HepG2 (cell line): Measurements from ENCODE around the gene DNAJB12. TPM values are rescaled to one million over a fixed set of nuclear protein-coding genes. Genes with fewer than 3 reads are reported as not detected.

Experiments
- ARHGAP35 ChIP-seq: sonication (generic); formaldehyde crosslinking; IDR thresholded peaks from 2 replicates; pipeline ENCODE4 v1.9.0; 2022; ENCODE audit warnings: mild to moderate bottlenecking, inconsistent platforms, moderate library complexity, missing genetic modification reagents, borderline replicate concordance
- ASH2L ChIP-seq: fragments of 300-600, 200-600 bp; sonication (generic); IDR thresholded peaks from 2 replicates; pipeline ENCODE4 v1.7.0; 2017; ENCODE audit warnings: low read depth, mild to moderate bottlenecking, moderate library complexity, mixed read lengths, low read length; ENCODE audit not compliant: insufficient read length
- FLYWCH1 ChIP-seq: sonication (generic); formaldehyde crosslinking; IDR thresholded peaks from 2 replicates; pipeline ENCODE4 v1.8.1; 2023; ENCODE audit warnings: mild to moderate bottlenecking, missing genetic modification reagents
- FOXO1 ChIP-seq: sonication (generic); formaldehyde crosslinking; IDR thresholded peaks from 2 replicates; pipeline ENCODE4 v1.4.0; 2020; ENCODE audit warnings: missing genetic modification reagents
- HNF4A ChIP-seq: sonication (generic); formaldehyde crosslinking; IDR thresholded peaks from 2 replicates; pipeline ENCODE4 v1.4.0; 2020; ENCODE audit warnings: missing genetic modification reagents
- MAFF ChIP-seq: IDR thresholded peaks from 2 replicates; pipeline ENCODE4 v1.6.1; 2011; ENCODE audit warnings: low read depth, low read length, improper control_type of control experiment
- MED13 ChIP-seq: sonication (generic); formaldehyde crosslinking; IDR thresholded peaks from 2 replicates; pipeline ENCODE4 v1.5.0; 2020; ENCODE audit warnings: missing genetic modification reagents
- NCOA5 ChIP-seq: sonication (generic); formaldehyde crosslinking; IDR thresholded peaks from 2 replicates; pipeline ENCODE4 v1.4.0; 2020; ENCODE audit warnings: missing genetic modification reagents
- NR2F2 ChIP-seq: IDR thresholded peaks from 2 replicates; pipeline ENCODE4 v1.6.1; 2012; ENCODE audit warnings: low read depth, inconsistent platforms, borderline replicate concordance
- PCBP1 ChIP-seq: fragments of 200-400 bp; formaldehyde crosslinking; IDR thresholded peaks from 2 replicates; pipeline ENCODE4 v1.6.1; 2017; ENCODE audit warnings: mild to moderate bottlenecking, low read depth, low read length, borderline replicate concordance
- SIX1 ChIP-seq: sonication (generic); formaldehyde crosslinking; IDR thresholded peaks from 2 replicates; pipeline ENCODE4 v1.4.0; 2020; ENCODE audit warnings: missing genetic modification reagents, borderline replicate concordance
- SP1 ChIP-seq, 2 experiments: fragments of 450-650 bp in 1 of 2; sonication (generic) in 1 of 2; formaldehyde crosslinking in 1 of 2; IDR thresholded peaks; 2 replicates each; pipeline versions ENCODE4 v1.4.0 to v1.6.1; 2016 to 2020; ENCODE audit warnings: missing genetic modification reagents in 1 of 2
- YEATS4 ChIP-seq: sonication (generic); formaldehyde crosslinking; IDR thresholded peaks from 2 replicates; pipeline ENCODE4 v1.4.0; 2020; ENCODE audit warnings: missing genetic modification reagents, borderline replicate concordance
- ZFP82 ChIP-seq: sonication (generic); formaldehyde crosslinking; IDR thresholded peaks from 2 replicates; pipeline ENCODE4 v1.5.1; 2020; ENCODE audit warnings: mild to moderate bottlenecking, missing genetic modification reagents, borderline replicate concordance
- ZNF501 ChIP-seq: sonication (generic); formaldehyde crosslinking; IDR thresholded peaks from 2 replicates; pipeline ENCODE4 v1.5.1; 2020; ENCODE audit warnings: mild to moderate bottlenecking, moderate library complexity, missing genetic modification reagents
- ZNF552 ChIP-seq: sonication (generic); formaldehyde crosslinking; IDR thresholded peaks from 2 replicates; pipeline ENCODE4 v1.9.0; 2022; ENCODE audit warnings: missing genetic modification reagents, mild to moderate bottlenecking, borderline replicate concordance
- ZNF772 ChIP-seq: sonication (generic); formaldehyde crosslinking; IDR thresholded peaks from 2 replicates; pipeline ENCODE4 v1.5.0; 2020; ENCODE audit warnings: mild to moderate bottlenecking, missing genetic modification reagents
- ZNF777 ChIP-seq: sonication (generic); formaldehyde crosslinking; IDR thresholded peaks from 2 replicates; pipeline ENCODE4 v1.4.0; 2020; ENCODE audit warnings: missing genetic modification reagents
- polyA plus RNA-seq, 8 experiments: library from polyadenylated mRNA; depleted of rRNA in 3 of 8; stranded (reverse) in 7 of 8; unstranded in 1 of 8; fragments of >200 nt; fragmentation: Illumina TruSeq in 4 of 8; extraction: Trizol in 4 of 8; gene quantifications; 2 replicates each; pipeline versions ENCODE4 v1.2.1 to v1.2.3, GENCODE V29; 2011 to 2016; ENCODE audit warnings: low read depth in 4 of 8, missing spikeins in 1 of 8, mixed read lengths in 1 of 8; ENCODE audit not compliant: insufficient read depth in 1 of 8
- total RNA-seq, 5 experiments: library from RNA; depleted of rRNA; stranded (reverse); fragments of >200 nt; fragmentation: Illumina TruSeq; extraction: Trizol; gene quantifications; 2 replicates each; pipeline ENCODE4 v1.2.3, GENCODE V29; 2016; ENCODE audit warnings: low read depth in 1 of 5
- TF ChIP-seq, protein P1 (sequence below): sonication (generic); formaldehyde crosslinking; IDR thresholded peaks from 2 replicates; pipeline ENCODE4 v1.4.0; 2020; ENCODE audit warnings: low read depth, mild to moderate bottlenecking, missing genetic modification reagents
- TF ChIP-seq, protein P2 (sequence below): sonication (generic); formaldehyde crosslinking; IDR thresholded peaks from 2 replicates; pipeline ENCODE4 v1.4.0; 2020; ENCODE audit warnings: mild to moderate bottlenecking, missing genetic modification reagents
- TF ChIP-seq, protein P3 (sequence below): sonication (generic); formaldehyde crosslinking; IDR thresholded peaks from 2 replicates; pipeline ENCODE4 v1.8.0; 2022; ENCODE audit warnings: mild to moderate bottlenecking, missing genetic modification reagents; ENCODE audit not compliant: insufficient replicate concordance
- TF ChIP-seq, protein P4 (sequence below): IDR thresholded peaks from 2 replicates; pipeline ENCODE4 v1.6.1; 2016; ENCODE audit warnings: low read depth, borderline replicate concordance

Gene DNAJB12
- total and polyA plus RNA-seq, 2 of the 13 experiments (the other 11 are each of a cell fraction or from before 2014, with no cell fraction given) = 10.8 to 18.2 TPM

DNA sequence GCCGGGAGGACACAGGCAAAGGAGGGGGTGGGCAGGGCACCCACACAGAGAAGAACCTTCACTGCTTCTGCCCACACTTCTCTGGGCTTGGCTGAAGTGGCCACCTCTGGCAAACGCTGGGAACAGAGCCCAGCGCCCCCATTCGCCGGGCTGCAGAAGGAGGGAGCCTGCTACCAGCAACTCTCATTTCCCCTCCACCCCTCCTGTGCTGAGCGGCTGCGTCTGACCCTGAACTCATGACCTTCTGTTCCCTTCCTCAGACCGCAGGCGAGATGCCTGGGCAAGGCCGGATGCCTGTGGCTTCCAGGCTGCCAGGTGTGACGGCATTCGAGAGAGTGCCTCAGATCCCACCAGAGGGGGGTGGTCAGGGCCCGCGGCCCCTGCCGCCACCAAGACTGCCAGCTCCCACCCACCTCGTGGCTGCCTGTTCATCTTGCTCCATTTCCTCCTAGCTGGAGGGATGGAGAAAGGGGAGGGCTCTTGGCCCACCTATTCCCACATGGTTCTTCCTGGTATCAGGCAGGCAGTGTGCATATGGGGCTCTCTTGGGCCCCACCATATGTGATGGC, 19.8 kb downstream of the DNAJB12 start (continued):
- TF ChIP-seq ASH2L = peak; percentile 70
- no peak for TF ChIP-seq ZNF501
- TF ChIP-seq ZNF552 (CRISPR knock-in tag) = no peak
- no peak for TF ChIP-seq PCBP1
- TF ChIP-seq ZFP82 = no peak
- TF ChIP-seq, protein P1, sequence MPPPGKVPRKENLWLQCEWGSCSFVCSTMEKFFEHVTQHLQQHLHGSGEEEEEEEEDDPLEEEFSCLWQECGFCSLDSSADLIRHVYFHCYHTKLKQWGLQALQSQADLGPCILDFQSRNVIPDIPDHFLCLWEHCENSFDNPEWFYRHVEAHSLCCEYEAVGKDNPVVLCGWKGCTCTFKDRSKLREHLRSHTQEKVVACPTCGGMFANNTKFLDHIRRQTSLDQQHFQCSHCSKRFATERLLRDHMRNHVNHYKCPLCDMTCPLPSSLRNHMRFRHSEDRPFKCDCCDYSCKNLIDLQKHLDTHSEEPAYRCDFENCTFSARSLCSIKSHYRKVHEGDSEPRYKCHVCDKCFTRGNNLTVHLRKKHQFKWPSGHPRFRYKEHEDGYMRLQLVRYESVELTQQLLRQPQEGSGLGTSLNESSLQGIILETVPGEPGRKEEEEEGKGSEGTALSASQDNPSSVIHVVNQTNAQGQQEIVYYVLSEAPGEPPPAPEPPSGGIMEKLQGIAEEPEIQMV (CRISPR knock-in tag) = peak; percentile 74
- TF ChIP-seq, protein P2, sequence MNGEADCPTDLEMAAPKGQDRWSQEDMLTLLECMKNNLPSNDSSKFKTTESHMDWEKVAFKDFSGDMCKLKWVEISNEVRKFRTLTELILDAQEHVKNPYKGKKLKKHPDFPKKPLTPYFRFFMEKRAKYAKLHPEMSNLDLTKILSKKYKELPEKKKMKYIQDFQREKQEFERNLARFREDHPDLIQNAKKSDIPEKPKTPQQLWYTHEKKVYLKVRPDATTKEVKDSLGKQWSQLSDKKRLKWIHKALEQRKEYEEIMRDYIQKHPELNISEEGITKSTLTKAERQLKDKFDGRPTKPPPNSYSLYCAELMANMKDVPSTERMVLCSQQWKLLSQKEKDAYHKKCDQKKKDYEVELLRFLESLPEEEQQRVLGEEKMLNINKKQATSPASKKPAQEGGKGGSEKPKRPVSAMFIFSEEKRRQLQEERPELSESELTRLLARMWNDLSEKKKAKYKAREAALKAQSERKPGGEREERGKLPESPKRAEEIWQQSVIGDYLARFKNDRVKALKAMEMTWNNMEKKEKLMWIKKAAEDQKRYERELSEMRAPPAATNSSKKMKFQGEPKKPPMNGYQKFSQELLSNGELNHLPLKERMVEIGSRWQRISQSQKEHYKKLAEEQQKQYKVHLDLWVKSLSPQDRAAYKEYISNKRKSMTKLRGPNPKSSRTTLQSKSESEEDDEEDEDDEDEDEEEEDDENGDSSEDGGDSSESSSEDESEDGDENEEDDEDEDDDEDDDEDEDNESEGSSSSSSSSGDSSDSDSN (CRISPR knock-in tag) = peak; percentile 82
- no peak for TF ChIP-seq ZNF777 (CRISPR knock-in tag)
- TF ChIP-seq SIX1 (CRISPR knock-in tag) = no peak
- TF ChIP-seq, protein P3, sequence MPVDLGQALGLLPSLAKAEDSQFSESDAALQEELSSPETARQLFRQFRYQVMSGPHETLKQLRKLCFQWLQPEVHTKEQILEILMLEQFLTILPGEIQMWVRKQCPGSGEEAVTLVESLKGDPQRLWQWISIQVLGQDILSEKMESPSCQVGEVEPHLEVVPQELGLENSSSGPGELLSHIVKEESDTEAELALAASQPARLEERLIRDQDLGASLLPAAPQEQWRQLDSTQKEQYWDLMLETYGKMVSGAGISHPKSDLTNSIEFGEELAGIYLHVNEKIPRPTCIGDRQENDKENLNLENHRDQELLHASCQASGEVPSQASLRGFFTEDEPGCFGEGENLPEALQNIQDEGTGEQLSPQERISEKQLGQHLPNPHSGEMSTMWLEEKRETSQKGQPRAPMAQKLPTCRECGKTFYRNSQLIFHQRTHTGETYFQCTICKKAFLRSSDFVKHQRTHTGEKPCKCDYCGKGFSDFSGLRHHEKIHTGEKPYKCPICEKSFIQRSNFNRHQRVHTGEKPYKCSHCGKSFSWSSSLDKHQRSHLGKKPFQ (CRISPR knock-in tag) = peak; percentile 97
- TF ChIP-seq ZNF772 (CRISPR knock-in tag) = peak; percentile 84; the same call in 1 of the 2 replicates
- peak; percentile 68 for TF ChIP-seq HNF4A (CRISPR knock-in tag)
- TF ChIP-seq YEATS4 (CRISPR knock-in tag) = no peak; the same call in 1 of the 2 replicates
- peak; percentile 74 for TF ChIP-seq NR2F2
- TF ChIP-seq, protein P4, sequence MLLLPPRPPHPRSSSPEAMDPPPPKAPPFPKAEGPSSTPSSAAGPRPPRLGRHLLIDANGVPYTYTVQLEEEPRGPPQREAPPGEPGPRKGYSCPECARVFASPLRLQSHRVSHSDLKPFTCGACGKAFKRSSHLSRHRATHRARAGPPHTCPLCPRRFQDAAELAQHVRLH (CRISPR knock-in tag) = peak; percentile 23; the same call in 1 of the 2 replicates
- no peak for TF ChIP-seq FLYWCH1 (CRISPR knock-in tag)
- TF ChIP-seq MED13 (CRISPR knock-in tag) = no peak; the same call in 1 of the 2 replicates
- no peak for TF ChIP-seq SP1 (IDR thresholded peaks at IDR 0.05)
- peak; percentile 44; the same call in 1 of the 2 replicates for TF ChIP-seq SP1 (CRISPR knock-in tag; IDR thresholded peaks at IDR 0.05)
- no peak for TF ChIP-seq ARHGAP35
- no peak for TF ChIP-seq NCOA5 (CRISPR knock-in tag)
- no peak; the same call in 1 of the 2 replicates for TF ChIP-seq FOXO1
- TF ChIP-seq MAFF = no peak
